SK-N-MC (cell line): ENCODE results near the gene RSRC2.
A peak's percentile ranks its signal among the peaks of the same experiment; 100 is the strongest.
"Not testable (repeated sequence)": the region's sequence is repeated elsewhere in the genome, so short reads cannot be mapped to it uniquely, and the experiment has no call there.

Source experiments
- DNase-seq: peaks from one replicate; pipeline ENCODE4 v3.0.0-alpha.2; 2011; ENCODE audit warnings: low read depth, low spot score
- H3K27ac ChIP-seq: fragments of 200-600 bp; sonication (generic); 2 replicates; pipeline ENCODE4 v1.5.1; 2016; ENCODE audit warnings: mixed run types
- H3K36me3 ChIP-seq: fragments of 200-600 bp; sonication (generic); 2 replicates; pipeline ENCODE4 v1.6.1; 2017; ENCODE audit warnings: antibody characterized with exemption, low read length, mixed read lengths; ENCODE audit not compliant: insufficient read depth
- H3K4me3 ChIP-seq: fragments of 200-600 bp; sonication (generic); 2 replicates; pipeline ENCODE4 v1.5.1; 2016
- H3K9ac ChIP-seq: fragments of 200-600 bp; sonication (generic); 2 replicates; pipeline ENCODE4 v1.8.0; 2017; ENCODE audit warnings: mixed run types, mixed read lengths; ENCODE audit not compliant: insufficient read length
- H3K9me3 ChIP-seq: fragments of 200-600 bp; sonication (generic); 2 replicates; pipeline ENCODE4 v1.6.1; 2017; ENCODE audit warnings: low read depth, mild to moderate bottlenecking, antibody characterized with exemption, low read length, moderate library complexity, mixed read lengths
- EZH2 ChIP-seq: fragments of 200-600 bp; sonication (generic); IDR thresholded peaks from one replicate; pipeline ENCODE4 v1.6.1; 2017; ENCODE audit warnings: antibody characterized with exemption
- FOXP2 ChIP-seq: optimal IDR thresholded peaks from 2 replicates; pipeline ENCODE3; 2011; ENCODE audit warnings: mild to moderate bottlenecking, moderate library complexity; ENCODE audit not compliant: insufficient read depth; ENCODE audit errors: extremely low read length, control extremely low read depth
- POLR2AphosphoS5 ChIP-seq: IDR thresholded peaks from 2 replicates; pipeline ENCODE4 v1.6.1; 2012; ENCODE audit warnings: mild to moderate bottlenecking, low read depth, low read length, borderline replicate concordance

The RSRC2 gene

DNA sequence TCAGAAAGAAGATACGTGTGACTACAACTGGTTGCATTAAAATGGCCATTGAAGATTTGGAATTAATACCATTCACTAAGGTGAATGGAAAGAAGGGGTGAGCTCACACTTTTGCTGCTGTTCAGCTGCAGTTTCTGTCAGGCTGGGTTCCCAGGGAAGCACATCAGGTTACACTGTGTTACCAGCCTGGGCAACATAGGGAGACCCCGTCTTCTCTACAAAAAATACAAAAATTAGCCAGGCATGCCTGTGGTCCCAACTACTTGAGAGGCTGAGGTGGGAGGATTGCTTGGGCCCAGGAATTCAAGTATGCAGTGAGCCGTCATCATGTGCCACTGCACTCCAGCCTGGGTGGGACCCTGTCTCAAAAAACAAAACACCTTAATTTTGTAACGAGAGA lies 13.1 kb downstream of the RSRC2 start:
- peaks cover 98% of the 10 kb centered on the region for H3K36me3 ChIP-seq
- no peaks in the 10 kb centered on the region for H3K9me3 ChIP-seq
- no peak for TF ChIP-seq FOXP2
- no peak for TF ChIP-seq EZH2
- no peak for TF ChIP-seq POLR2AphosphoS5
- no peak overlapping the region for H3K27ac ChIP-seq
- no peak overlapping the region for H3K9ac ChIP-seq
- H3K4me3 ChIP-seq, result no peak overlapping the region
- no peak for DNase-seq

DNA sequence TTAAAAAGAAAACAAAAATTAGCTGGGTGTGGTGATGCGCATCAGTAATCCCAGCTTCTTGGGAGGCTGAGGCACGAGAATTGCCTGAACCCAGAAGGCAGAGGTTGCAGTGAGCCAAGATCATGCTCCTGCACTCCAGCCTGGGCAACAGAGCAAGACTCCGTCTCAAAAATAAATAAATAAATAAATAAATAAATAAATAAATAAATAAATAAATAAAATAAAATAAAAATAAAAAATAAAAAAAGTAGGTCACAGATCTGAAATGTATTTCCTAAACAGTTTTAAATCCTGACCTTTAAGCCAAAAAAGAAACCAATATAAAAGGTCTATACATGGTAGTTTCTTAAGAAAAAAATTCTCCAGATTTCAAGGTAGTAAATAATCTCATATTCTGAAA lies 13.7 kb downstream of the RSRC2 start:
- DNase-seq, H3K27ac ChIP-seq, H3K9me3 ChIP-seq, H3K4me3 ChIP-seq, H3K9ac ChIP-seq: not testable (repeated sequence)
- H3K36me3 ChIP-seq, result peaks cover 98% of the 10 kb centered on the region

DNA sequence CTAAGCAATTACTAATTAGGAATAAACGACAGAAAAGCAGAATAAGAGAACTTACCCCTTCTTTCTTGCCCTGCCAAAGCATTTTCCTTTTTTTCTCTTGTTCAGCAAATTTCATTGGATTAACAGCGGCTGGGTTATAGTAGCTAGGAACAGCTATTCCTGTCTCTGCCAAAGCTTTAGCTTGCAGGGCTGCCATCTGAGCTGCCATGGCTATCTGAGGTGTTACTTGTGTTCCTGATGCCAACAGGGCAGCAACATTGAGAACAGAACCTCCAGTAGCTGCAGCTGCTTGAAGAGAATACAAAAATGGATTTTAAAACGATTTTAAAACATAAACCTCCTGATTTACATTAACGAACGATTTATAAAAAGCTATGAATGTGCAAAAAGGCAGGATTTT lies 18.6 kb downstream of the RSRC2 start:
- peaks cover 97% of the 10 kb centered on the region for H3K36me3 ChIP-seq
- TF ChIP-seq EZH2 (no peak), POLR2AphosphoS5 (no peak), FOXP2 (no peak)

DNA sequence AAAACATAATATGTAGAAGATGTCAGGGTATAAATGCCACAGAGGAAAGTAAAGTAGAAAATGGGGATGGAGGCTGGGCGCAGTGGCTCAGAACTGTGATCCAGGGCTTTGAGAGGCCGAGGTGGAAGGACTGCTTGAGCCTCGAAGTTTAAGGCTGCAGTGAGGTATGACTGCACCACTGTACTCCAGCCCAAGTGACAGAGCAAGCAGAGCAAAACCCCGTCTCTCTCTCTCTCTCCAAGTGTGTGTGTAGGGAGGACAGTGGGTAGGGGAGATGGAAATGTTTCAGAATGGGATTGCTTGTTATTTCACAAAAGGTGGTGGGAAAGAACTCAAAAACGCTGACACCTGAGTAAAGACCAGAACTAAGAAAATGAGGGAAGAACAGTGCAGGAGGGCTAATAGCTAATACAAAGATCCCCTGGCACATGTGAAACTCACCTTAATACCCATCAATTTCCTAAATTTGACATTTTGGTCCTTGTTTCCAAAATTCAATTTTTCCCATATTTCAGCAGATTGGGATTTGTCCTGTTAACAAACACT lies 20.3 kb downstream of the RSRC2 start:
- no peak overlapping the region for H3K4me3 ChIP-seq
- H3K36me3 ChIP-seq, result peaks cover 88% of the 10 kb centered on the region

More for the DNA sequence above, 18.6 kb downstream of the RSRC2 start:
- H3K9me3 ChIP-seq, result no peaks in the 10 kb centered on the region
- no peak overlapping the region for H3K9ac ChIP-seq
- no peak for DNase-seq
- H3K27ac ChIP-seq, result peak overlapping the region; percentile 45
- no peak overlapping the region for H3K4me3 ChIP-seq

DNA sequence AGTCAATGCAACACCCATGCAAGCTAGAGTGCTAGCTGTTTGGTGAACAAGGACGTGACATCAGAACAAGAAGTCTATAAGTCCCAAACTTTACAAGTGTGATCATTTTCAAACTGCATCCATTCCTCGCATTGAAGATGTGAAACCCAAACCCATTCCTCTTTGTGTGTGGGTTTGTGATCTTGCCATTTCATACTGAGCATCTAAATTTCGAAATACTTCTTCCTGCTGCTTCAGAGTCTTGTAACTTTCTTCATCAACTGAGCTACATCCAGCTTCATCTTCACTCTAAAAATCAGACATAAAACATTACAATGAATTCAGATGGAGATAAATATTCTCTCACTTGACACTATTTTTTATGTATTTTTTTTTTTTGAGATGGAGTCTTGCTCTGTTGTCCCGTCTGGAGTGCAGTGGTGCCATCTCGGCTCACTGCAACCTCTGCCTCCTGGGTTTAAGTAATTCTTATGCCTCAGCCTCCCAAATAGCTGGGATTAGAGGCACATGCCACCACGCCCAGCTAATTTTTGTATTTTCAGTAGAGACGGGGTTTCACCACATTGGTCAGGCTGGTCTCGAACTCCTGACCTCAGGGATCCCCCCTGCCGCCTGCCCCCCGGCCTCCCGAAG lies 21.2 kb downstream of the RSRC2 start:
- Histone ChIP-seq H3K36me3 (peaks cover 80% of the 10 kb centered on the region), H3K9ac (no peak overlapping the region), H3K4me3 (no peak overlapping the region), H3K9me3 (no peaks in the 10 kb centered on the region), H3K27ac (peak overlapping the region; percentile 39)
- DNase-seq, result no peak
- TF ChIP-seq FOXP2 (no peak), EZH2 (no peak), POLR2AphosphoS5 (no peak)

More for the DNA sequence above, 20.3 kb downstream of the RSRC2 start:
- DNase-seq, result no peak
- Histone ChIP-seq H3K9me3 (no peaks in the 10 kb centered on the region), H3K27ac (no peak overlapping the region; the same call in 1 of the 2 replicates), H3K9ac (no peak overlapping the region)
- TF ChIP-seq FOXP2, result no peak
- no peak for TF ChIP-seq EZH2
- TF ChIP-seq POLR2AphosphoS5, result no peak

DNA sequence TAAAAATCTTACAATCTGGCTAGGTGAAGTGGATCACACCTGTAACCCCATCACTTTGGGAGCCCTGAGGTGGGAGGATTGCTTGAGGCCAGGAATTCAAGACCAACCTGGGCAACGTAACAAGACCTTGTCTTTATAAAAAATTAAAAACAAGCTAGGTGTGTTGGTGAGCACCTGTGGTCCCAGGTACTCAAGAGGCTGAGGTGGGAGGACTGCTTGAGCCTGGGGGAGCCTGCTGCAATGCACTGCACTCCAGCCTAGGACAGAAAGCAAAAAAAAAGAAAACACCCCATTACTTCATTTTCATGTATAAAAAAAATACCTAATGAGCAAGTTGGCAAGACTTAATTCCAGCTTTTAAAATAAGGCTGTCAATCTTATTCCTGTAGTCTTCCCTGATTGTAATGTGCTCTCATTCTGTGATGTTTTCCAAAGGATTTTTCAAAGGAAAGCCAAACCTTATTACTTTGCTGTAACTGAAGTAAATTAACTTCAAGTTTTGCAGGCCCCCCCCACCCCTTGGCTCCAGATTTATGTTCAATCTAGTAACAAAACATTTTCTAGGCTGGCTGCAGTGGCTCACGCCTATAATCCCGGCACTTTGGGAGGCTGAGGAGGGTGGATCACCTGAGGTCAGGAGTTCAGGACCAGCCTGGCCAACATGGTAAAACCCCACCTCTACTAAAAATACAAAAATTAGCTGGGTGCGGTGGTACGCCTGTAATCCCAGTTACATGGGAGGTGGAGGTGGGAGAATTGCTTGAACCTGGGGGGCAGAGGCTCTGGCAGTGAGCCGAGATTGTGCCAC lies 22.7 kb downstream of the RSRC2 start:
- H3K9me3 ChIP-seq, result no peaks in the 10 kb centered on the region
- TF ChIP-seq POLR2AphosphoS5, result no peak; the same call in 1 of the 2 replicates
- no peak for TF ChIP-seq FOXP2
- no peak for TF ChIP-seq EZH2
- no peak overlapping the region; the same call in 1 of the 2 replicates for H3K27ac ChIP-seq
- H3K36me3 ChIP-seq, result peaks cover 65% of the 10 kb centered on the region
- no peak overlapping the region for H3K9ac ChIP-seq
- no peak for DNase-seq
- no peak overlapping the region for H3K4me3 ChIP-seq

DNA sequence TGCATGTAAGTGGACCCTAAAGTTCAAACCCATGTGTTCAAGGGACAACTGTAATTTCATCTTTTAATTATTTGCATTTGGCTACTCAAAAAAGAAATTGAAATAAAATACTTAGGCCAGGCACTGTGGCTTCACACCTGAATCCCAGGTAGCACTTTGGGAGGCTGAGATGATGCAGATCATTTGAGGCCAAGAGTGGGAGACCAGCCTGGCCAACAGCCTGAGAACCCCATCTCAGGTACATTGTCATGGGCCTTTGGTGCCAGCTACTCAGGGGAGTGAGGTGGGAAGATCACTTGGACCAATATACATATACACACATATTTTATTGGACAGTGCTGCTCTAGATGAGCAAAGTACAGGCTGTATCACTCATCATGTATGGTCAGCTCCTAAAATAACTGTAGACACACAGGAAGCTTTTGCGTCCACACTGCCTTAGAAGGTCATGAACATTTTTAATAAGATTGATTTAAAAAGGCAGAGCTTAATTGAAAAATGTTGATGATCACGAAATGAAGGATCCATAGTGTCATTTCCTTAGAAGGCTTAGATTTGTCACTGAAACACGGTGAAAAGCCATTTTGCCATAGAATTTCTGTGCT lies 23.5 kb downstream of the RSRC2 start:
- no peak for DNase-seq
- Histone ChIP-seq H3K36me3 (peaks cover 60% of the 10 kb centered on the region), H3K27ac (0 out of 2 replicates have a peak overlapping the region, but pooled peaks have one; percentile 12)

DNA sequence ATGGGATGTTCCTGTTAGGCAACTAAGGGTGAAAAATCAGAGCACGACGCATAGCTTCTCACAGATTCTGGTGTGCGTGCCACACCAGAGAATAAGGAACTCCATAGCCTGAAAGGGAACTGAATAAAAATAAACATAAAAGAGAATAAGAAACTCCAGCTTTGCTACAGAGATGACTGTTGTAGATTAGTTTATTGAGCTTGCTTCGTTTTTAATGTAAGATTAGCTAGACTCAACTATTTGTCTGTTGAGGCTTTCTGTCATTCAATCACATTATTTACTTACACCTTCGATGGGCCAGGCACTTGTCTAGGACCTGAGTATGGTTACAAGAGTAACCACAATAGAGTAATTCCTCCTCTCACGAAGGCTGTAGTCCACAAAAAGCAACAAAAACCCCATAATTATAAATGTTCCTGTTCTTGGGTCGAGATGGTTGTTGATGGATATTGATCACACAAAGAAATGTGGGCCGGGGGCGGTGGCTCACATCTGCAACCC lies 25.2 kb downstream of the RSRC2 start:
- peak overlapping the region; percentile 86 for H3K27ac ChIP-seq
- TF ChIP-seq EZH2, result no peak
- no peak for TF ChIP-seq POLR2AphosphoS5
- no peak for TF ChIP-seq FOXP2
- H3K9ac ChIP-seq, result no peak overlapping the region
- no peak for DNase-seq
- no peaks in the 10 kb centered on the region for H3K9me3 ChIP-seq
- H3K4me3 ChIP-seq, result peak overlapping the region; percentile 88
- H3K36me3 ChIP-seq, result peaks cover 55% of the 10 kb centered on the region

More for the DNA sequence above, 23.5 kb downstream of the RSRC2 start:
- TF ChIP-seq FOXP2 (no peak), EZH2 (no peak), POLR2AphosphoS5 (no peak)
- Histone ChIP-seq H3K9ac (no peak overlapping the region), H3K4me3 (no peak overlapping the region), H3K9me3 (no peaks in the 10 kb centered on the region)
